Measurements from ENCODE around the gene GDF7.

GRCh38 chr2:20704886-20705285 lies 37.9 kb downstream of the GDF7 start:
- no peak for TF ChIP-seq CTCF (IDR thresholded peaks at IDR 0.05)
- TF ChIP-seq POLR2A (IDR thresholded peaks at IDR 0.05), result no peak
